Progenitor cell of endocrine pancreas (in vitro differentiated cells): ENCODE measurements around the gene URB1. TPM values are rescaled to one million over a fixed set of nuclear protein-coding genes. Genes with fewer than 3 reads are reported as not detected.

Experiments
- DNase-seq: peaks from one replicate; pipeline ENCODE4 v3.0.0; 2021; ENCODE audit warnings: low spot score; ENCODE audit not compliant: unreplicated experiment
- H3K27ac Mint-ChIP-seq: 2 replicates; pipeline ENCODE4 v1.8.0; 2021; ENCODE audit warnings: mild to moderate bottlenecking, moderate library complexity, mixed read lengths
- H3K27me3 Mint-ChIP-seq: 2 replicates; pipeline ENCODE4 v1.8.0; 2021; ENCODE audit warnings: mixed read lengths
- H3K36me3 Mint-ChIP-seq: 2 replicates; pipeline ENCODE4 v1.8.0; 2022; ENCODE audit warnings: mixed read lengths; ENCODE audit not compliant: insufficient read depth
- H3K4me1 Mint-ChIP-seq: 2 replicates; pipeline ENCODE4 v1.8.0; 2021; ENCODE audit warnings: low read depth, mixed read lengths
- H3K4me3 Mint-ChIP-seq: 2 replicates; pipeline ENCODE4 v1.8.0; 2021; ENCODE audit warnings: low read depth, mild to moderate bottlenecking, moderate library complexity, mixed read lengths
- H3K9me3 Mint-ChIP-seq: 2 replicates; pipeline ENCODE4 v1.8.0; 2021; ENCODE audit warnings: low read depth, mixed read lengths
- CTCF ChIP-seq: fragments of 200-600 bp; sonication (generic); IDR thresholded peaks from one replicate; pipeline ENCODE4 v1.5.0; 2021; ENCODE audit warnings: antibody characterized with exemption, mild to moderate bottlenecking; ENCODE audit not compliant: unreplicated experiment
- total RNA-seq: library from RNA; stranded (reverse); gene quantifications from 2 replicates; pipeline ENCODE4 v1.2.1, GENCODE V29; 2021

URB1 gene
- total RNA-seq, 1 donor from 2014 or later, result 17.1 TPM

- Mint-ChIP-seq H3K27ac (peak overlapping the region; percentile 59), H3K4me3 (no peak overlapping the region), H3K36me3 (peaks cover 12% of the 10 kb centered on the region), H3K27me3 (no peaks in the 10 kb centered on the region), H3K4me1 (no peaks in the 10 kb centered on the region), H3K9me3 (no peaks in the 10 kb centered on the region)
- no peak for DNase-seq
- TF ChIP-seq CTCF, result no peak
Measured at GRCh38 chr21:32320059-32320458, 72.8 kb downstream of the URB1 start.

- Mint-ChIP-seq H3K9me3 (no peaks in the 10 kb centered on the region), H3K27me3 (no peaks in the 10 kb centered on the region), H3K4me3 (no peak overlapping the region), H3K4me1 (no peaks in the 10 kb centered on the region), H3K36me3 (peaks cover 11% of the 10 kb centered on the region), H3K27ac (no peak overlapping the region)
- no peak for DNase-seq
- no peak for TF ChIP-seq CTCF
Measured at GRCh38 chr21:32319012-32319411, 73.8 kb downstream of the URB1 start.

- Mint-ChIP-seq H3K27ac (no peak overlapping the region), H3K4me1 (no peaks in the 10 kb centered on the region), H3K4me3 (no peak overlapping the region), H3K9me3 (no peaks in the 10 kb centered on the region), H3K27me3 (no peaks in the 10 kb centered on the region), H3K36me3 (peaks cover 11% of the 10 kb centered on the region)
- no peak for DNase-seq
- no peak for TF ChIP-seq CTCF
Measured at GRCh38 chr21:32317726-32318125, 75.1 kb downstream of the URB1 start.

- Mint-ChIP-seq H3K9me3 (no peaks in the 10 kb centered on the region), H3K4me3 (no peak overlapping the region), H3K36me3 (peaks cover 10% of the 10 kb centered on the region), H3K4me1 (no peaks in the 10 kb centered on the region), H3K27me3 (no peaks in the 10 kb centered on the region), H3K27ac (no peak overlapping the region)
- no peak for DNase-seq
- no peak for TF ChIP-seq CTCF
Measured at GRCh38 chr21:32316361-32317215, 76.2 kb downstream of the URB1 start.

- no peak for DNase-seq
- Mint-ChIP-seq H3K9me3 (no peaks in the 10 kb centered on the region), H3K27me3 (no peaks in the 10 kb centered on the region), H3K36me3 (peaks cover 11% of the 10 kb centered on the region), H3K4me3 (no peak overlapping the region), H3K4me1 (no peaks in the 10 kb centered on the region), H3K27ac (no peak overlapping the region)
- TF ChIP-seq CTCF, result no peak
Measured at GRCh38 chr21:32315511-32316281, 77.1 kb downstream of the URB1 start.
